IMR-90 (cell line): Measurements from ENCODE around the gene ARAP2. TPM values are rescaled to one million over a fixed set of nuclear protein-coding genes. Genes with fewer than 3 reads are reported as not detected.

Source experiments
- ATAC-seq: fragments of 200-7000 bp; cut with Tn5 transposase; 2 replicates; pipeline ENCODE4 v1.9.1; 2020; ENCODE audit warnings: low read depth, mild to moderate bottlenecking, moderate library complexity
- BruUV-seq: library from RNA; stranded (reverse); fragments of 400-500 nt; replicated peaks from 2 replicates; lab custom pipeline; 2021; lab: Mats Ljungman, UMichigan
- CTCF ChIA-PET: fragments of 300-600 bp; formaldehyde crosslinking; extraction: SDS; loops from one replicate; lab custom pipeline; 2021; ENCODE audit warnings: antibody characterized with exemption; lab: Yijun Ruan, JAX
- POLR2A ChIA-PET: fragments of 300-600 bp; sonication (Branson Sonifier 250); formaldehyde crosslinking; loops from one replicate; lab custom pipeline; 2022; ENCODE audit warnings: antibody characterized with exemption; ENCODE audit not compliant: unreplicated experiment; lab: Charles Lee
- DNase-seq: peaks from one replicate; pipeline ENCODE4 v3.0.0; 2013
- H2AFZ ChIP-seq: replicated peaks from 2 replicates; pipeline ENCODE3; 2013; ENCODE audit warnings: low read length, mild to moderate bottlenecking; ENCODE audit not compliant: poor library complexity
- H2AK5ac ChIP-seq: 2 replicates; pipeline ENCODE4 v1.6.1; 2013; ENCODE audit warnings: low read depth, low read length, inconsistent platforms
- H2AK9ac ChIP-seq: replicated peaks from 2 replicates; pipeline ENCODE3; 2013; ENCODE audit warnings: mild to moderate bottlenecking, low read depth, low read length, moderate library complexity; ENCODE audit not compliant: poor library complexity
- H2BK120ac ChIP-seq: 2 replicates; pipeline ENCODE4 v1.6.1; 2013; ENCODE audit warnings: low read depth, low read length, inconsistent platforms
- H2BK15ac ChIP-seq: 3 replicates; pipeline ENCODE4 v1.6.1; 2013; ENCODE audit warnings: low read depth, low read length, inconsistent platforms
- H2BK20ac ChIP-seq: 2 replicates; pipeline ENCODE4 v1.6.1; 2013; ENCODE audit warnings: low read depth, mild to moderate bottlenecking, inconsistent platforms, low read length, moderate library complexity
- H2BK5ac ChIP-seq: 2 replicates; pipeline ENCODE4 v1.6.1; 2013; ENCODE audit warnings: mild to moderate bottlenecking, low read depth, low read length, inconsistent platforms; ENCODE audit not compliant: poor library complexity, severe bottlenecking
- H3K14ac ChIP-seq: replicated peaks from 2 replicates; pipeline ENCODE4 v1.6.1; 2013; ENCODE audit warnings: low read depth, low read length, inconsistent platforms
- H3K18ac ChIP-seq: 2 replicates; pipeline ENCODE4 v1.6.1; 2013; ENCODE audit warnings: low read depth, low read length, control low read depth
- H3K23ac ChIP-seq: 2 replicates; pipeline ENCODE4 v1.6.1; 2013; ENCODE audit warnings: low read depth, low read length, inconsistent platforms
- H3K27ac ChIP-seq: 2 replicates; pipeline ENCODE4 v1.5.1; 2013; ENCODE audit warnings: mild to moderate bottlenecking, control low read depth, low read length; ENCODE audit not compliant: insufficient read depth
- H3K27me3 ChIP-seq: 2 replicates; pipeline ENCODE4 v1.6.1; 2013; ENCODE audit warnings: low read length; ENCODE audit not compliant: control insufficient read depth, insufficient read depth
- H3K36me3 ChIP-seq: 2 replicates; pipeline ENCODE4 v1.6.1; 2013; ENCODE audit warnings: low read length, mixed read lengths; ENCODE audit not compliant: control insufficient read depth, insufficient read depth
- H3K4ac ChIP-seq: 2 replicates; pipeline ENCODE4 v1.6.1; 2013; ENCODE audit warnings: low read depth, low read length, inconsistent platforms
- H3K4me1 ChIP-seq: 2 replicates; pipeline ENCODE4 v1.6.1; 2013; ENCODE audit warnings: low read length, mixed read lengths; ENCODE audit not compliant: control insufficient read depth, insufficient read depth
- H3K4me2 ChIP-seq: 2 replicates; pipeline ENCODE4 v1.6.1; 2013; ENCODE audit warnings: low read depth, mild to moderate bottlenecking, control low read depth, low read length, moderate library complexity
- H3K4me3 ChIP-seq: 2 replicates; pipeline ENCODE4 v1.5.1; 2013; ENCODE audit warnings: low read depth, mild to moderate bottlenecking, control low read depth, low read length, moderate library complexity; ENCODE audit not compliant: insufficient read depth
- H3K56ac ChIP-seq: 2 replicates; pipeline ENCODE4 v1.6.1; 2013; ENCODE audit warnings: low read length, inconsistent platforms; ENCODE audit not compliant: insufficient read depth; ENCODE audit errors: extremely low read depth
- H3K79me1 ChIP-seq, 2 experiments: 2 replicates each; pipeline ENCODE4 v1.6.1; 2013; ENCODE audit warnings: low read length in 2 of 2, inconsistent platforms in 1 of 2, low read depth in 1 of 2
- H3K9ac ChIP-seq: 2 replicates; pipeline ENCODE4 v1.6.1; 2013; ENCODE audit warnings: low read depth, low read length, control low read depth
- H3K9me1 ChIP-seq: 2 replicates; pipeline ENCODE4 v1.6.1; 2013; ENCODE audit warnings: low read length, inconsistent platforms; ENCODE audit not compliant: insufficient read depth
- H3K9me3 ChIP-seq: 2 replicates; pipeline ENCODE4 v1.6.1; 2013; ENCODE audit warnings: low read length; ENCODE audit not compliant: control insufficient read depth, insufficient read depth
- H4K20me1 ChIP-seq: 2 replicates; pipeline ENCODE4 v1.6.1; 2013; ENCODE audit warnings: low read length, inconsistent platforms; ENCODE audit not compliant: insufficient read depth
- H4K5ac ChIP-seq: 2 replicates; pipeline ENCODE4 v1.6.1; 2013; ENCODE audit warnings: mild to moderate bottlenecking, low read depth, low read length, control low read depth
- H4K8ac ChIP-seq, 2 experiments: 2 replicates each; pipeline ENCODE4 v1.6.1; 2013; ENCODE audit warnings: low read depth in 2 of 2, low read length in 2 of 2, control low read depth in 1 of 2, inconsistent platforms in 1 of 2
- H4K91ac ChIP-seq: 2 replicates; pipeline ENCODE4 v1.6.1; 2013; ENCODE audit warnings: low read depth, low read length, inconsistent platforms; ENCODE audit not compliant: insufficient read depth
- BHLHE40 ChIP-seq: fragments of 150-350 bp; IDR thresholded peaks from 2 replicates; pipeline ENCODE4 v1.6.1; 2016; ENCODE audit warnings: mild to moderate bottlenecking, low read depth, low read length
- CHD1 ChIP-seq: IDR thresholded peaks from 2 replicates; pipeline ENCODE4 v1.6.1; 2012; ENCODE audit warnings: low read depth, low read length, improper control_type of control experiment
- MAFK ChIP-seq: IDR thresholded peaks from 2 replicates; pipeline ENCODE4 v1.6.1; 2012; ENCODE audit warnings: low read depth, low read length, improper control_type of control experiment
- POLR2A ChIP-seq: IDR thresholded peaks from 2 replicates; pipeline ENCODE4 v1.6.1; 2012; ENCODE audit warnings: mild to moderate bottlenecking, low read depth, low read length
- RCOR1 ChIP-seq: IDR thresholded peaks from 2 replicates; pipeline ENCODE4 v1.6.1; 2012; ENCODE audit warnings: mild to moderate bottlenecking, low read length, improper control_type of control experiment; ENCODE audit not compliant: insufficient replicate concordance
- RFX5 ChIP-seq: IDR thresholded peaks from 2 replicates; pipeline ENCODE4 v1.8.0; 2012; ENCODE audit warnings: low read depth, mild to moderate bottlenecking, low read length, moderate library complexity
- WGBS, 2 experiments: methylation state at CpG; one replicate each; pipeline versions ENCODE4 v1.1.5 to v1.1.7; 2013; ENCODE audit warnings: missing lambda C conversion rate in 2 of 2; ENCODE audit not compliant: insufficient read length in 1 of 2; ENCODE audit errors: extremely low coverage in 2 of 2; 5-methylcytosine and 5-hydroxymethylcytosine counted together
- dilution Hi-C: fragments of 300-500 bp; cut with HindIII; formaldehyde crosslinking; loops from one replicate; pipeline ENCODE4 v1.14.3; 2018; ENCODE audit warnings: low sequenced_read_pairs; ENCODE audit not compliant: unreplicated experiment
- in situ Hi-C: fragments of 300-500 bp; cut with MboI; formaldehyde crosslinking; loops from 3 replicates; pipeline ENCODE4 v1.14.3; 2019; ENCODE audit warnings: low sequenced_read_pairs, inconsistent platforms, mixed read lengths
- intact Hi-C: fragments of 100-400 bp; cut with micrococcal nuclease; formaldehyde crosslinking; loops from 2 replicates; pipeline ENCODE4 v1.10.0; 2022
- polyA plus RNA-seq, 3 experiments: library from polyadenylated mRNA; depleted of rRNA; stranded (reverse); fragments of >200 nt; gene quantifications; 2 replicates each; pipeline ENCODE4 v1.2.3, GENCODE V29; 2012; ENCODE audit warnings: low replicate concordance in 1 of 3
- total RNA-seq: library from RNA; depleted of rRNA; stranded (reverse); fragments of >200 nt; gene quantifications from 2 replicates; pipeline ENCODE4 v1.2.3, GENCODE V29; 2012

ARAP2 gene
- total and polyA plus RNA-seq, 2 of the 4 experiments (the other 2 are of a cell fraction), result 0.32 to 1.8 TPM

GRCh38 chr4:36163198-36163597 is 81.1 kb downstream of the ARAP2 start:
- H3K4me2 ChIP-seq, result no peak overlapping the region
- H2BK20ac ChIP-seq, result no peak overlapping the region
- CTCF ChIA-PET, result no interaction called here
- H4K91ac ChIP-seq, result no peak overlapping the region
- no peak overlapping the region for H3K23ac ChIP-seq
- H3K79me1 ChIP-seq, result no peaks in the 10 kb centered on the region
- H2BK15ac ChIP-seq, result no peak overlapping the region
- no peak overlapping the region for H2AFZ ChIP-seq
- H2BK5ac ChIP-seq, result no peak overlapping the region
- intact Hi-C loops, result no loop called here
- H4K5ac ChIP-seq, result no peak overlapping the region
- no peak overlapping the region for H2AK9ac ChIP-seq
- H3K56ac ChIP-seq, result no peak overlapping the region
- no TSS peak for BruUV-seq
- H3K4ac ChIP-seq, result no peak overlapping the region
- no peaks in the 10 kb centered on the region for H3K36me3 ChIP-seq
- WGBS, 2 experiments, result no CpG with 5 or more reads among the region's 3 CpGs
- DNase-seq (no peak), ATAC-seq (no peak)
- no peak overlapping the region for H3K18ac ChIP-seq
- no peaks in the 10 kb centered on the region for H3K9me3 ChIP-seq
- no peak overlapping the region for H4K8ac ChIP-seq
- H4K20me1 ChIP-seq, result no peaks in the 10 kb centered on the region
- no peak overlapping the region for H2BK120ac ChIP-seq
- H3K4me3 ChIP-seq, result no peak overlapping the region
- POLR2A ChIA-PET, result no interaction called here
- no peak overlapping the region for H2AK5ac ChIP-seq
- H3K9ac ChIP-seq, result no peak overlapping the region
- no peaks in the 10 kb centered on the region for H3K27me3 ChIP-seq
- dilution Hi-C loops, result no loop called here
- H3K9me1 ChIP-seq, result no peaks in the 10 kb centered on the region
- H3K27ac ChIP-seq, result no peak overlapping the region
- in situ Hi-C loops, result no loop called here
- TF ChIP-seq BHLHE40 (no peak), POLR2A (no peak), RCOR1 (no peak), RFX5 (no peak), MAFK (no peak), CHD1 (no peak)
- H3K14ac ChIP-seq, result no peak overlapping the region
- no peaks in the 10 kb centered on the region for H3K4me1 ChIP-seq
